K562 (cell line): ENCODE results near the gene BCL3. TPM values are rescaled to one million over a fixed set of nuclear protein-coding genes. Genes with fewer than 3 reads are reported as not detected.

Source experiments
- NR3C1 ChIP-seq: sonication (generic); formaldehyde crosslinking; IDR thresholded peaks from 2 replicates; pipeline ENCODE4 v1.8.1; 2022; ENCODE audit warnings: missing genetic modification reagents
- ZKSCAN1 ChIP-seq: fragments of 150-350 bp; IDR thresholded peaks from 2 replicates; pipeline ENCODE4 v1.6.1; 2016; ENCODE audit warnings: low read depth, low read length
- ZNF217 ChIP-seq: sonication (generic); formaldehyde crosslinking; IDR thresholded peaks from 2 replicates; pipeline ENCODE4 v1.8.0; 2022; ENCODE audit warnings: mild to moderate bottlenecking, missing genetic modification reagents
- polyA plus RNA-seq, 8 experiments: library from polyadenylated mRNA; depleted of rRNA in 4 of 8; stranded (reverse) in 5 of 8; unstranded in 3 of 8; fragments of >200 nt; fragmentation: Nextera tagmentation in 2 of 8; fragmentation: Illumina TruSeq in 1 of 8; extraction: Ambion mirVana in 2 of 8; extraction: Trizol in 1 of 8; gene quantifications; 2 replicates each; pipeline versions ENCODE4 v1.2.1 to v1.2.3, GENCODE V29; 2011 to 2014; ENCODE audit warnings: inconsistent platforms in 1 of 8, missing spikeins in 1 of 8
- total RNA-seq, 7 experiments: library from RNA; depleted of rRNA in 6 of 7; stranded (reverse); fragments of >200 nt in 6 of 7; fragmentation: Illumina TruSeq in 2 of 7; extraction: Trizol in 2 of 7; gene quantifications; 2 replicates each; pipeline versions ENCODE4 v1.2.1 to v1.2.3, GENCODE V29; 2011 to 2021; ENCODE audit warnings: low replicate concordance in 1 of 7
- TF ChIP-seq, protein P1 (sequence below): sonication (generic); formaldehyde crosslinking; IDR thresholded peaks from 2 replicates; pipeline ENCODE4 v1.8.1; 2023; ENCODE audit warnings: missing genetic modification reagents, mild to moderate bottlenecking, borderline replicate concordance

Gene BCL3
- total and polyA plus RNA-seq, 9 of the 15 experiments (the other 6 are each of a cell fraction or from before 2014, with no cell fraction given) = 0.03 to 2.4 (median 0.50) TPM; not detected in 1

DNA sequence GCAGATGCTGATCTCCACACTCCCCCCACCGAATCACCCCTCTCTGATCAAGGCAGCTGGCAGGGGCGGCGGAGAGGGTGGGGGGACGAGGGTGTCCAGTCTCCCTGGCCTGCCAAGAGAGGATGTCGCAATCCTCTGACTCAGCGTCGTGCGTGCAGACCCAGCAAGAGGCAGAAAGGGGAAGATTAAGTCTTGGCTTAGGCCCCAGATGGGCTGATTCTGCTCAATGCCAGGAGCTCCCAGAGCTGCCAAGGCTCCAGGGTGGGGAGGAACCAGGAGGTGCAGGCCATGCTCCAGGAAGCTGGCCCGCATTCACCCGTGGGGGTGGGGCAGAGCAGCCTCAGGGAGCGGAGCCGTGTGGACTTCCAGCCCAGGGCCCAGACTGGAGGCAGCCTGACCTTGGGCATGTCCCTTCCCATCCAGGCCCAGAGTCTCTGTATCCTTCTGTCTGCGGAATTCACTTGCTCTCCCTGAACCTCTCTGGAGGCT, 6.6 kb upstream of the BCL3 start (continued):
- TF ChIP-seq, protein P1, sequence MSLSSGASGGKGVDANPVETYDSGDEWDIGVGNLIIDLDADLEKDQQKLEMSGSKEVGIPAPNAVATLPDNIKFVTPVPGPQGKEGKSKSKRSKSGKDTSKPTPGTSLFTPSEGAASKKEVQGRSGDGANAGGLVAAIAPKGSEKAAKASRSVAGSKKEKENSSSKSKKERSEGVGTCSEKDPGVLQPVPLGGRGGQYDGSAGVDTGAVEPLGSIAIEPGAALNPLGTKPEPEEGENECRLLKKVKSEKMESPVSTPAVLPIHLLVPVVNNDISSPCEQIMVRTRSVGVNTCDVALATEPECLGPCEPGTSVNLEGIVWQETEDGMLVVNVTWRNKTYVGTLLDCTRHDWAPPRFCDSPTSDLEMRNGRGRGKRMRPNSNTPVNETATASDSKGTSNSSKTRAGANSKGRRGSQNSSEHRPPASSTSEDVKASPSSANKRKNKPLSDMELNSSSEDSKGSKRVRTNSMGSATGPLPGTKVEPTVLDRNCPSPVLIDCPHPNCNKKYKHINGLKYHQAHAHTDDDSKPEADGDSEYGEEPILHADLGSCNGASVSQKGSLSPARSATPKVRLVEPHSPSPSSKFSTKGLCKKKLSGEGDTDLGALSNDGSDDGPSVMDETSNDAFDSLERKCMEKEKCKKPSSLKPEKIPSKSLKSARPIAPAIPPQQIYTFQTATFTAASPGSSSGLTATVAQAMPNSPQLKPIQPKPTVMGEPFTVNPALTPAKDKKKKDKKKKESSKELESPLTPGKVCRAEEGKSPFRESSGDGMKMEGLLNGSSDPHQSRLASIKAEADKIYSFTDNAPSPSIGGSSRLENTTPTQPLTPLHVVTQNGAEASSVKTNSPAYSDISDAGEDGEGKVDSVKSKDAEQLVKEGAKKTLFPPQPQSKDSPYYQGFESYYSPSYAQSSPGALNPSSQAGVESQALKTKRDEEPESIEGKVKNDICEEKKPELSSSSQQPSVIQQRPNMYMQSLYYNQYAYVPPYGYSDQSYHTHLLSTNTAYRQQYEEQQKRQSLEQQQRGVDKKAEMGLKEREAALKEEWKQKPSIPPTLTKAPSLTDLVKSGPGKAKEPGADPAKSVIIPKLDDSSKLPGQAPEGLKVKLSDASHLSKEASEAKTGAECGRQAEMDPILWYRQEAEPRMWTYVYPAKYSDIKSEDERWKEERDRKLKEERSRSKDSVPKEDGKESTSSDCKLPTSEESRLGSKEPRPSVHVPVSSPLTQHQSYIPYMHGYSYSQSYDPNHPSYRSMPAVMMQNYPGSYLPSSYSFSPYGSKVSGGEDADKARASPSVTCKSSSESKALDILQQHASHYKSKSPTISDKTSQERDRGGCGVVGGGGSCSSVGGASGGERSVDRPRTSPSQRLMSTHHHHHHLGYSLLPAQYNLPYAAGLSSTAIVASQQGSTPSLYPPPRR (CRISPR knock-in tag) = no peak
- TF ChIP-seq ZKSCAN1 (0 out of 2 replicates have a peak, but pooled peaks have one; percentile 7), NR3C1 (CRISPR knock-in tag) (no peak), ZNF217 (CRISPR knock-in tag) (no peak)
